DOHH2 (cell line): ENCODE measurements around the gene RANGAP1.

Source experiments
- H3F3A ChIP-seq: fragments of 200-600 bp; sonication (generic), shearing (Covaris generic); 2 replicates; pipeline ENCODE4 v1.6.0; 2016; ENCODE audit warnings: antibody characterized with exemption, mild to moderate bottlenecking; ENCODE audit not compliant: control insufficient read depth, insufficient read depth
- H3K27ac ChIP-seq: fragments of 200-600 bp; sonication (generic); 2 replicates; pipeline ENCODE4 v1.5.1; 2014; ENCODE audit warnings: low read depth, mild to moderate bottlenecking, low read length, moderate library complexity
- H3K27me3 ChIP-seq: fragments of 200-600 bp; sonication (generic); 2 replicates; pipeline ENCODE4 v1.6.1; 2014; ENCODE audit warnings: mild to moderate bottlenecking, low read length, mixed read lengths; ENCODE audit not compliant: control insufficient read depth
- H3K36me3 ChIP-seq: fragments of 200-600 bp; sonication (generic); 2 replicates; pipeline ENCODE4 v1.6.1; 2014; ENCODE audit warnings: mild to moderate bottlenecking, low read length, moderate library complexity, mixed read lengths; ENCODE audit not compliant: control insufficient read depth
- H3K4me1 ChIP-seq: fragments of 200-600 bp; sonication (generic); 2 replicates; pipeline ENCODE4 v1.6.1; 2014; ENCODE audit warnings: mild to moderate bottlenecking, low read length, mixed read lengths; ENCODE audit not compliant: control insufficient read depth
- H3K4me2 ChIP-seq: fragments of 200-600 bp; sonication (generic); 2 replicates; pipeline ENCODE4 v1.6.0; 2014; ENCODE audit warnings: mild to moderate bottlenecking, low read length, moderate library complexity
- H3K4me3 ChIP-seq: fragments of 200-600 bp; sonication (generic); 2 replicates; pipeline ENCODE4 v1.5.1; 2014; ENCODE audit warnings: mild to moderate bottlenecking, low read length, mixed read lengths
- H3K79me2 ChIP-seq: fragments of 200-600 bp; sonication (generic); 2 replicates; pipeline ENCODE4 v1.6.1; 2014; ENCODE audit warnings: mild to moderate bottlenecking, low read length, mixed read lengths; ENCODE audit not compliant: control insufficient read depth
- H3K9me2 ChIP-seq: fragments of 200-600 bp; sonication (generic); replicated peaks from 2 replicates; pipeline ENCODE4 v1.6.1; 2014; ENCODE audit warnings: mild to moderate bottlenecking, low read length, mixed read lengths; ENCODE audit not compliant: control insufficient read depth
- H3K9me3 ChIP-seq: fragments of 200-600 bp; sonication (generic); 2 replicates; pipeline ENCODE4 v1.6.1; 2014; ENCODE audit warnings: antibody characterized with exemption, low read length, mixed read lengths; ENCODE audit not compliant: control insufficient read depth, insufficient read depth
- H4K20me1 ChIP-seq: fragments of 200-600 bp; sonication (generic); 2 replicates; pipeline ENCODE4 v1.6.0; 2014; ENCODE audit warnings: low read depth, mild to moderate bottlenecking, antibody characterized with exemption, low read length, moderate library complexity; ENCODE audit not compliant: control insufficient read depth, insufficient read depth
- CTCF ChIP-seq: fragments of 200-600 bp; sonication (generic); IDR thresholded peaks from one replicate; pipeline ENCODE4 v1.5.1; 2014; ENCODE audit warnings: antibody characterized with exemption, mild to moderate bottlenecking, low read depth, low read length; ENCODE audit not compliant: poor library complexity, severe bottlenecking
- EZH2phosphoT487 ChIP-seq: fragments of 200-600 bp; sonication (generic); IDR thresholded peaks from 2 replicates; pipeline ENCODE4 v1.6.1; 2017; ENCODE audit warnings: borderline replicate concordance, mild to moderate bottlenecking, antibody characterized with exemption, low read length, moderate library complexity, mixed read lengths

The RANGAP1 gene

GRCh38 chr22:41285820-41286638 lies at the start of gene RANGAP1:
Gene RANGAP1, minus strand, starts transcription at chr22:41286187. Its CDS starts 5,143 bp downstream, at chr22:41281044.
- no peaks in the 10 kb centered on the region for H3K9me2 ChIP-seq
- H3K4me1 ChIP-seq, result peaks cover 19% of the 10 kb centered on the region
- peaks cover 50% of the 10 kb centered on the region for H3K79me2 ChIP-seq
- H3K9me3 ChIP-seq, result no peaks in the 10 kb centered on the region
- H3K27me3 ChIP-seq, result no peaks in the 10 kb centered on the region
- H3K36me3 ChIP-seq, result peaks cover 39% of the 10 kb centered on the region
- H3K4me2 ChIP-seq, result peak within 1 kb of the TSS; percentile 82
- H3K4me3 ChIP-seq, result peak within 1 kb of the TSS; percentile 79
- H3F3A ChIP-seq, result 0 out of 2 replicates have a peak, but pooled peaks cover 2% of the 10 kb centered on the region
- peaks cover 6% of the 10 kb centered on the region; the same call in 1 of the 2 replicates for H4K20me1 ChIP-seq
- peak; percentile 36 for TF ChIP-seq CTCF
- no peak for TF ChIP-seq EZH2phosphoT487
- H3K27ac ChIP-seq, result peak within 1 kb of the TSS; percentile 80

GRCh38 chr22:41334951-41335635 lies 49.1 kb upstream of the RANGAP1 start:
- H4K20me1 ChIP-seq, result no peaks in the 10 kb centered on the region
- H3K27ac ChIP-seq, result no peak overlapping the region
- TF ChIP-seq EZH2phosphoT487 (no peak), CTCF (no peak)
- H3K79me2 ChIP-seq, result no peaks in the 10 kb centered on the region
- no peaks in the 10 kb centered on the region for H3K27me3 ChIP-seq
- no peak overlapping the region for H3K4me3 ChIP-seq
- no peaks in the 10 kb centered on the region for H3K9me3 ChIP-seq
- peaks cover 31% of the 10 kb centered on the region for H3K36me3 ChIP-seq
- no peaks in the 10 kb centered on the region for H3K9me2 ChIP-seq
- H3K4me2 ChIP-seq, result no peak overlapping the region
- H3F3A ChIP-seq, result no peaks in the 10 kb centered on the region
- H3K4me1 ChIP-seq, result no peaks in the 10 kb centered on the region

GRCh38 chr22:41334215-41334614 lies 48.2 kb upstream of the RANGAP1 start:
- H3K4me1 ChIP-seq, result no peaks in the 10 kb centered on the region
- no peak overlapping the region for H3K4me3 ChIP-seq
- H3K9me3 ChIP-seq, result no peaks in the 10 kb centered on the region
- no peaks in the 10 kb centered on the region for H3F3A ChIP-seq
- H3K27me3 ChIP-seq, result no peaks in the 10 kb centered on the region
- H3K27ac ChIP-seq, result no peak overlapping the region
- TF ChIP-seq CTCF (no peak), EZH2phosphoT487 (no peak)
- no peaks in the 10 kb centered on the region for H3K9me2 ChIP-seq
- H3K79me2 ChIP-seq, result no peaks in the 10 kb centered on the region
- H3K4me2 ChIP-seq, result no peak overlapping the region
- H4K20me1 ChIP-seq, result no peaks in the 10 kb centered on the region
- H3K36me3 ChIP-seq, result peaks cover 35% of the 10 kb centered on the region
